PC-9 (cell line): Measurements from ENCODE around the gene CDH22.

Experiments
- EZH2 ChIP-seq: fragments of 200-600 bp; sonication (generic); IDR thresholded peaks from 2 replicates; pipeline ENCODE4 v1.8.0; 2017; ENCODE audit warnings: antibody characterized with exemption, low read depth
- TF ChIP-seq, protein P1 (sequence below): fragments of 200-600 bp; sonication (generic); conservative IDR thresholded peaks from 2 replicates; pipeline ENCODE4 v1.6.1; 2017; ENCODE audit warnings: mixed run types, antibody characterized with exemption, mild to moderate bottlenecking, moderate library complexity

DNA sequence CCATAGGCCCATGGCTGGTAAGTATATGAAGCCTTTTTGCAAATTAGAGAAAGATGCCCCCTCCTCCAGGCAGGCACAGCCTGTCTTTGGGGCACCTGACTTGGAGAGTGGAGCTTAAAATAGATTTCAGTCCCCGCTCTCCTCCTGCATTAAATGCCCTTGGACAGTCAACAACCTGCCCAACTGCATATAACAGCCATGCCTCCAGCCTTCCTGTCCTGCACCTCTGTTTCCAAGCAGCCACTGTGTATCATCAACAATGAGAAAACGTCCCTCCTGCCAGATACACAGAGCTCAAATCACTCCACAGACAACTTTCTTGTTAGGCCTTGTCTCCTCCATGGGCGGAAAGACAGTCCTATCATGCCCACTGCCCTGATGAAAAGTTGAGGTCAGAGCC is 3.4 kb downstream of the CDH22 start:
- TF ChIP-seq, protein P1, sequence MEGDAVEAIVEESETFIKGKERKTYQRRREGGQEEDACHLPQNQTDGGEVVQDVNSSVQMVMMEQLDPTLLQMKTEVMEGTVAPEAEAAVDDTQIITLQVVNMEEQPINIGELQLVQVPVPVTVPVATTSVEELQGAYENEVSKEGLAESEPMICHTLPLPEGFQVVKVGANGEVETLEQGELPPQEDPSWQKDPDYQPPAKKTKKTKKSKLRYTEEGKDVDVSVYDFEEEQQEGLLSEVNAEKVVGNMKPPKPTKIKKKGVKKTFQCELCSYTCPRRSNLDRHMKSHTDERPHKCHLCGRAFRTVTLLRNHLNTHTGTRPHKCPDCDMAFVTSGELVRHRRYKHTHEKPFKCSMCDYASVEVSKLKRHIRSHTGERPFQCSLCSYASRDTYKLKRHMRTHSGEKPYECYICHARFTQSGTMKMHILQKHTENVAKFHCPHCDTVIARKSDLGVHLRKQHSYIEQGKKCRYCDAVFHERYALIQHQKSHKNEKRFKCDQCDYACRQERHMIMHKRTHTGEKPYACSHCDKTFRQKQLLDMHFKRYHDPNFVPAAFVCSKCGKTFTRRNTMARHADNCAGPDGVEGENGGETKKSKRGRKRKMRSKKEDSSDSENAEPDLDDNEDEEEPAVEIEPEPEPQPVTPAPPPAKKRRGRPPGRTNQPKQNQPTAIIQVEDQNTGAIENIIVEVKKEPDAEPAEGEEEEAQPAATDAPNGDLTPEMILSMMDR = no peak
- TF ChIP-seq EZH2 = no peak
